HL-60/S4 (cell line): ENCODE results near the gene PITPNB.

ENCODE experiments used
- in situ Hi-C: fragments of 300-500 bp; cut with MboI; formaldehyde crosslinking; loops from 2 replicates; pipeline ENCODE4 v1.14.3; 2022; ENCODE audit warnings: low sequenced_read_pairs

The PITPNB gene

GRCh38 chr22:27881421-27881820 is 37.6 kb downstream of the PITPNB start:
- in situ Hi-C loops = no loop called here

- in situ Hi-C loops = no loop called here
Measured at GRCh38 chr22:27880778-27881394, 38.2 kb downstream of the PITPNB start.

- in situ Hi-C loops = no loop called here
Measured at GRCh38 chr22:27879923-27880322, 39.1 kb downstream of the PITPNB start.

- in situ Hi-C loops = no loop called here
Measured at GRCh38 chr22:27878541-27878940, 40.5 kb downstream of the PITPNB start.

GRCh38 chr22:27877501-27877900 is 41.6 kb downstream of the PITPNB start:
- in situ Hi-C loops = no loop called here

- in situ Hi-C loops = no loop called here
Measured at GRCh38 chr22:27876684-27877083, 42.4 kb downstream of the PITPNB start.

GRCh38 chr22:27875951-27876350 is 43.1 kb downstream of the PITPNB start:
- in situ Hi-C loops = no loop called here

- in situ Hi-C loops = no loop called here
Measured at GRCh38 chr22:27874764-27875163, 44.3 kb downstream of the PITPNB start.

- in situ Hi-C loops = no loop called here
Measured at GRCh38 chr22:27874185-27874584, 44.9 kb downstream of the PITPNB start.

GRCh38 chr22:27873472-27873871 is 45.6 kb downstream of the PITPNB start:
- in situ Hi-C loops = no loop called here

- in situ Hi-C loops = no loop called here
Measured at GRCh38 chr22:27872488-27872887, 46.6 kb downstream of the PITPNB start.

- in situ Hi-C loops = no loop called here
Measured at GRCh38 chr22:27871306-27872014, 47.6 kb downstream of the PITPNB start.

- in situ Hi-C loops = no loop called here
Measured at GRCh38 chr22:27870234-27871191, 48.5 kb downstream of the PITPNB start.

- in situ Hi-C loops = no loop called here
Measured at GRCh38 chr22:27868732-27869282, 50.2 kb downstream of the PITPNB start.

GRCh38 chr22:27867953-27868731 is 50.9 kb downstream of the PITPNB start:
- in situ Hi-C loops = no loop called here

- in situ Hi-C loops = no loop called here
Measured at GRCh38 chr22:27867085-27867952, 51.7 kb downstream of the PITPNB start.

- in situ Hi-C loops = no loop called here
Measured at GRCh38 chr22:27866135-27867084, 52.6 kb downstream of the PITPNB start.

- in situ Hi-C loops = no loop called here
Measured at GRCh38 chr22:27865496-27865895, 53.6 kb downstream of the PITPNB start.
